Subcutaneous abdominal adipose tissue (tissue), 5 donors: ENCODE data around the gene SORCS2.

Experiments used
- H3K27ac ChIP-seq: one replicate; pipeline ENCODE4 v1.7.0; 2013; ENCODE audit warnings: low read depth, mild to moderate bottlenecking, inconsistent platforms, low read length, moderate library complexity
- H3K27me3 ChIP-seq, 5 donors: one replicate each; pipeline ENCODE4 v1.7.0; 2013; ENCODE audit warnings: low read length in 5 of 5, inconsistent platforms in 1 of 5; ENCODE audit not compliant: control insufficient read depth in 5 of 5, insufficient read depth in 4 of 5
- H3K36me3 ChIP-seq, 5 donors: one replicate each; pipeline ENCODE4 v1.7.0; 2013; ENCODE audit warnings: low read length in 5 of 5; ENCODE audit not compliant: control insufficient read depth in 5 of 5, insufficient read depth in 5 of 5
- H3K4me1 ChIP-seq, 5 donors: one replicate each; pipeline ENCODE4 v1.7.0; 2013; ENCODE audit warnings: low read length in 5 of 5, mild to moderate bottlenecking in 3 of 5, moderate library complexity in 1 of 5; ENCODE audit not compliant: control insufficient read depth in 5 of 5, insufficient read depth in 5 of 5
- H3K4me3 ChIP-seq, 5 donors: one replicate each; pipeline ENCODE4 v1.7.0; 2013; ENCODE audit warnings: low read length in 5 of 5, low read depth in 1 of 5
- H3K9ac ChIP-seq, 5 donors: one replicate each; pipeline ENCODE4 v1.7.0; 2013; ENCODE audit warnings: low read length in 5 of 5, mild to moderate bottlenecking in 4 of 5, moderate library complexity in 3 of 5
- H3K9me3 ChIP-seq, 5 donors: one replicate each; pipeline ENCODE4 v1.7.0; 2013; ENCODE audit warnings: low read length in 5 of 5; ENCODE audit not compliant: control insufficient read depth in 5 of 5
- donor health status: healthy.
- donor health status: healthy.
- donor health status: healthy.
- donor health status: healthy.
- donor health status: healthy.

SORCS2 gene

DNA sequence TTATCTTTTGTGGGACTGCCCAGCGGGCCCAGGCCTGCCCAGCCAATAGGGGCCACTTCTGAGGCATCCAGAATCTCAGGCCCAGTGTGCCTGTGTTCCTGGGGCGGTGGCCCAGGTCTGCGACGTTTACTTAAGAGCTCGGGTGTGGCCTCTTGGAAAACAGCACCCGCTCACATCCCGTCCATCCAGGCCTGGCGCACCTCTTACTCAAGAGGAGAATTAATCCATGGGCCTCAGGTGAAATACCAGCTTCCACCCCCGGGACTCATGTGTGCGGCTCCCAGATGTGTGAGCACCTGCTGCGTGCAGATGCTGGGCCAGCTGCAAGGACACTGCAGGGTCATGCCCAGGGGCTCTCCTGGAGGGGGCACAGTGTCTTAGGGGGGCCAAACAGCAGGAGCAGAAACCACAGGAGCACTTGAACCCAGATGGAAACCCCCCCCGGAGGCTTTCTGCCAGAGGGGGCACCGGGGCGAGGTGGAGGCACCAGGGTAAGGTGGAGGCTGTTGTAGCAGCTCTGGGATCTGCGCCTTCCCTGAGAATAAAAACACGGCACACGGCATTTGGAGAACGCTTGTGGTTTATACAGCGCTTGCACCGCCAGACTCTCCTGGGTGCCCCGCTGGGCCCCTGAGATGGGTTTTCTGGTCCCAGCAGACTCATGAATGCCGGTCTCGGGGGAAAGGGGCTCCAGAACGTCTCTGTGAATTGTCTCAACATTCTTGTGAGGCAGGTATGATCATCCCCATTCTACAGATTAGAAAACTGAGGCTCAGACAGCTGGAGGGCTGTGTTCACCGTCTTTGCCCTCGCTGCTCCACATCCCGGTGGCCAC lies 239.6 kb downstream of the SORCS2 start:
- no peak overlapping the region for H3K9ac ChIP-seq
- no peaks in the 10 kb centered on the region for H3K36me3 ChIP-seq
- H3K4me1 ChIP-seq, result no peaks in the 10 kb centered on the region
- no peak overlapping the region for H3K4me3 ChIP-seq
- H3K27ac ChIP-seq, result no peak overlapping the region
- H3K9me3 ChIP-seq, result no peaks in the 10 kb centered on the region
- peaks cover 0 to 6% (median 5%) of the 10 kb centered on the region in 5 donors for H3K27me3 ChIP-seq

GRCh38 chr4:7432531-7433375 lies 240.4 kb downstream of the SORCS2 start:
- Histone ChIP-seq H3K27me3 (peaks cover 0 to 6% (median 5%) of the 10 kb centered on the region in 5 donors), H3K9ac (no peak overlapping the region), H3K4me3 (no peak overlapping the region), H3K36me3 (no peaks in the 10 kb centered on the region), H3K9me3 (no peaks in the 10 kb centered on the region), H3K27ac (no peak overlapping the region), H3K4me1 (no peaks in the 10 kb centered on the region)

- Histone ChIP-seq H3K4me1 (no peaks in the 10 kb centered on the region), H3K27ac (no peak overlapping the region), H3K9ac (no peak overlapping the region), H3K36me3 (no peaks in the 10 kb centered on the region), H3K27me3 (peaks cover 0 to 6% (median 0%) of the 10 kb centered on the region in 5 donors), H3K9me3 (no peaks in the 10 kb centered on the region), H3K4me3 (no peak overlapping the region)
These were observed 241.2 kb downstream of the SORCS2 start for GRCh38 chr4:7433376-7434140.

DNA sequence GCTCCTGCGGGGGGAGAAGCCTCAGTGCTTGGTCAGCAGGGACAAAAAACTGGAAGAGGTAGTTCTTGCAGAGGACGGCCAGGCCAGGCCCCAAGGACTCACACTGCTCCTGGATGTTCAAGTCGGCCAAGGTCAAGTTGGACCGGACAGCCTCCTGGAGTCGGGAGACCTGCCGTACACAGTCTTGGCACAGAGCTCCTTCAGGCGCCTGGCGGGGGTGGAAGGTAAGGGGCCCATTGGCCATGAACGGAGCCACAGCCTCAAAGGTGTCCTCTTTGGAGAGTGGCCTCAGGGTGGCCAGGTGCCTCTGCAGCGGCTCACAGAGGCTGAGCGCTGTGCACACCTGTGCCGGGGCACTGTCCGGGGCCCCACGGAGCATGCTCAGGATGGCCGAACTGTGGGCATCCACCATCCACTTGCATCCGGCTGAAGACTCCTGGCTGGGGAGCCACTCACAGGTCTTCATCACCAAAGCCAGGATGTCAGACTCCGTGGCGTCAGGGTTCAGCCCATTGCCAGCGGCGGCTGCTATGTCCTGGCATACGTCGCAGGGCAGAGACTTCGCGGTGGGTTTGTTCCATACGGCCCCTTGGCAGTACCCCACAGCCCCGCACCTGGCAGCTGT lies 241.9 kb downstream of the SORCS2 start:
- Histone ChIP-seq H3K9me3 (peaks cover 0 to 7% (median 1%) of the 10 kb centered on the region in 5 donors), H3K36me3 (no peaks in the 10 kb centered on the region), H3K27me3 (peaks cover 0 to 6% (median 0%) of the 10 kb centered on the region in 5 donors), H3K4me3 (no peak overlapping the region), H3K27ac (no peak overlapping the region), H3K9ac (no peak overlapping the region), H3K4me1 (no peaks in the 10 kb centered on the region)

DNA sequence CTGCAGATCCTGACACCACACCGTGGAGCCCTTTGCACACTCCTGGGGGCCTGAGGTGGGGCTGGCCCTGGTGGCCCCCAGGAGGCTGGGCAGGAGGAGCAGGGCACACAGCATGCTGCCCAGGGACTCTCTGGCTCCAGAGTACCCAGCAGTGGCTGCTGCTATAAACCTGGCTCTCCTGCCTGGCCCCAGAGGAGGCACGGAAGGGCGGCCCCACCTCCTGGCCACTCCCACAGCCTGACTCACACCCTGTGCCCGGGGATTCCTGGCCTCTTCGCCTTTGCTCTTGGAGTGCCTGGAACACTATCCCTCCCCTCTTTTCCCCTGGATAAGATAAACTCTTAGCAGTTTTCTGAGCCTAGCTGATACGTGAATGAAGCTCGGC lies 242.4 kb downstream of the SORCS2 start, which contains the start of gene PSAPL1:
TSS of gene PSAPL1 (minus strand) at position 165 of the 385 bp plus-strand sequence. CDS start at position 114, 51 bp downstream.
- Histone ChIP-seq H3K27me3 (peaks cover 0 to 6% (median 0%) of the 10 kb centered on the region in 5 donors), H3K4me1 (no peaks in the 10 kb centered on the region), H3K9me3 (peaks cover 0 to 11% (median 4%) of the 10 kb centered on the region in 5 donors), H3K36me3 (no peaks in the 10 kb centered on the region), H3K4me3 (no peak within 1 kb of the TSS), H3K27ac (no peak within 1 kb of the TSS), H3K9ac (no peak within 1 kb of the TSS)

- Histone ChIP-seq H3K4me3 (no peak overlapping the region), H3K27ac (no peak overlapping the region), H3K4me1 (no peaks in the 10 kb centered on the region), H3K36me3 (no peaks in the 10 kb centered on the region), H3K27me3 (peaks cover 0 to 10% (median 0%) of the 10 kb centered on the region in 5 donors), H3K9ac (no peak overlapping the region), H3K9me3 (peaks cover 0 to 11% (median 5%) of the 10 kb centered on the region in 5 donors)
These were observed 243.2 kb downstream of the SORCS2 start for GRCh38 chr4:7435471-7436061.

GRCh38 chr4:7436256-7436655 lies 243.9 kb downstream of the SORCS2 start:
- Histone ChIP-seq H3K27me3 (peaks cover 1 to 11% (median 6%) of the 10 kb centered on the region in 5 donors), H3K27ac (no peak overlapping the region), H3K4me1 (no peaks in the 10 kb centered on the region), H3K9ac (no peak overlapping the region), H3K36me3 (no peaks in the 10 kb centered on the region), H3K4me3 (no peak overlapping the region), H3K9me3 (peaks cover 0 to 11% (median 5%) of the 10 kb centered on the region in 5 donors)

- no peak overlapping the region for H3K4me3 ChIP-seq
- no peak overlapping the region for H3K9ac ChIP-seq
- no peaks in the 10 kb centered on the region for H3K4me1 ChIP-seq
- no peak overlapping the region for H3K27ac ChIP-seq
- peaks cover 5 to 24% (median 12%) of the 10 kb centered on the region in 5 donors for H3K27me3 ChIP-seq
- H3K36me3 ChIP-seq, result no peaks in the 10 kb centered on the region
- peaks cover 0 to 11% (median 5%) of the 10 kb centered on the region in 5 donors for H3K9me3 ChIP-seq
These were observed 247.4 kb downstream of the SORCS2 start for GRCh38 chr4:7439699-7440098.

DNA sequence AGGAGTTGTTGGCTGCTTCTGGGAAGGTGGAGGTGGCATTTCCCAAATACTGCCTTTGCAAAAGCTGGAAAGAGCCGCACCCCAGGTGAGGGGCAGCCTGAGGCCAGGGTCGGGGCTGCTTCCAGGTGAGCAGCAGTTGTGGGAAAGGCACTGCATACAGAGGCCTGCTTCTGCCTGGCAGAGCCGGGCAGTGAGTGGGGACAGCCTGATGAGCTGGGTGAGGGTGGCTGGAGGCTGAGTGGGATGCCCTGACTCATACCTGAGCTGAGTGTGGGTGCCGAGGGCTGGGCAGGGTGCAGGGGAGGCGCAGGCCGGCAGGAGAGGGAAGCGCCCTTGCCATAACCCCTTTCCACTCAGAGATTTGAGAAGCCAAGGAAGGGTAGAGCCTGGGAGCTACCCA lies 248.9 kb downstream of the SORCS2 start:
- Histone ChIP-seq H3K27ac (no peak overlapping the region), H3K9me3 (peaks cover 0 to 11% (median 5%) of the 10 kb centered on the region in 5 donors), H3K27me3 (peaks cover 5 to 28% (median 9%) of the 10 kb centered on the region in 5 donors), H3K4me3 (no peak overlapping the region), H3K36me3 (no peaks in the 10 kb centered on the region), H3K4me1 (no peaks in the 10 kb centered on the region), H3K9ac (no peak overlapping the region)
